Upper lobe of left lung (tissue), 4 donors: ENCODE results near the gene RIC8A.
"Not testable (repeated sequence)": the region's sequence is repeated elsewhere in the genome, so short reads cannot be mapped to it uniquely, and the experiment has no call there.

Source experiments
- EP300 ChIP-seq, 4 donors: sonication (generic); formaldehyde crosslinking; IDR thresholded peaks; one replicate each; pipeline ENCODE4 v1.5.1; 2017; ENCODE audit warnings: antibody characterized with exemption in 4 of 4, control low read depth in 2 of 4
- POLR2A ChIP-seq, 4 donors: fragments of 450-650 bp; IDR thresholded peaks; one replicate each; pipeline ENCODE4 v1.5.1; 2016 to 2017; ENCODE audit warnings: antibody characterized with exemption in 4 of 4, mild to moderate bottlenecking in 2 of 4
- POLR2AphosphoS5 ChIP-seq, 2 donors: sonication (generic); formaldehyde crosslinking; IDR thresholded peaks; one replicate each; pipeline ENCODE4 v1.5.1; 2017; ENCODE audit warnings: antibody characterized with exemption in 2 of 2
- TF ChIP-seq, protein P1 (sequence below), 6 experiments: fragments of 450-650 bp in 4 of 6; fragments of 200-600 bp in 2 of 6; sonication (generic) in 2 of 6; IDR thresholded peaks; one replicate each; pipeline ENCODE4 v1.5.1; 2016 to 2019; ENCODE audit warnings: antibody characterized with exemption in 6 of 6

DNA sequence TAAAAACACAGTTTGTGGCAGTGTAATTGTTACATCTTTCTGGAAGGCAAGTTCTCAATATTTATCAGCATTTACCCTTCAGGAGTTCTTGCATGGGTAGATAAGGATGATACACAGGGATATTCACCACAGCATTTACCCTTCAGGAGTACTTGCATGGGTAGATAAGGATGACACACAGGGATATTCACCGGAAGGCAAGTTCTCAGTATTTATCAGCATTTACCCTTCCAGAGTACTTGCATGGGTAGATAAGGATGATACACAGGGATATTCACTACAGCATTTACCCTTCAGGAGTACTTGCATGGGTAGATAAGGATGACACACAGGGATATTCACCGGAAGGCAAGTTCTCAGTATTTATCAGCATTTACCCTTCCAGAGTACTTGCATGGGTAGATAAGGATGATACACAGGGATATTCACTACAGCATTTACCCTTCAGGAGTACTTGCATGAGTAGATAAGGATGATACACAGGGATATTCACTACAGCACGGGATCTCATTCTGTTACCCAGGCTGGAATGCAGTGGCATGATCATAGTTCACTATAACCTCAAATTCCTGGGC, 13.2 kb downstream of the RIC8A start:
- TF ChIP-seq, protein P1, sequence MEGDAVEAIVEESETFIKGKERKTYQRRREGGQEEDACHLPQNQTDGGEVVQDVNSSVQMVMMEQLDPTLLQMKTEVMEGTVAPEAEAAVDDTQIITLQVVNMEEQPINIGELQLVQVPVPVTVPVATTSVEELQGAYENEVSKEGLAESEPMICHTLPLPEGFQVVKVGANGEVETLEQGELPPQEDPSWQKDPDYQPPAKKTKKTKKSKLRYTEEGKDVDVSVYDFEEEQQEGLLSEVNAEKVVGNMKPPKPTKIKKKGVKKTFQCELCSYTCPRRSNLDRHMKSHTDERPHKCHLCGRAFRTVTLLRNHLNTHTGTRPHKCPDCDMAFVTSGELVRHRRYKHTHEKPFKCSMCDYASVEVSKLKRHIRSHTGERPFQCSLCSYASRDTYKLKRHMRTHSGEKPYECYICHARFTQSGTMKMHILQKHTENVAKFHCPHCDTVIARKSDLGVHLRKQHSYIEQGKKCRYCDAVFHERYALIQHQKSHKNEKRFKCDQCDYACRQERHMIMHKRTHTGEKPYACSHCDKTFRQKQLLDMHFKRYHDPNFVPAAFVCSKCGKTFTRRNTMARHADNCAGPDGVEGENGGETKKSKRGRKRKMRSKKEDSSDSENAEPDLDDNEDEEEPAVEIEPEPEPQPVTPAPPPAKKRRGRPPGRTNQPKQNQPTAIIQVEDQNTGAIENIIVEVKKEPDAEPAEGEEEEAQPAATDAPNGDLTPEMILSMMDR (IDR thresholded peaks at IDR 0.05) = not testable (repeated sequence)
- not testable (repeated sequence) for TF ChIP-seq EP300, POLR2A, POLR2AphosphoS5 (IDR thresholded peaks at IDR 0.05)
